GM19238 (cell line): Measurements from ENCODE around the gene KCNMA1.
A peak's percentile ranks its signal among the peaks of the same experiment; 100 is the strongest.

Source experiments
- DNase-seq: peaks from one replicate; pipeline ENCODE4 v3.0.0; 2011; ENCODE audit warnings: low spot score; ENCODE audit not compliant: insufficient read length

The KCNMA1 gene

DNA sequence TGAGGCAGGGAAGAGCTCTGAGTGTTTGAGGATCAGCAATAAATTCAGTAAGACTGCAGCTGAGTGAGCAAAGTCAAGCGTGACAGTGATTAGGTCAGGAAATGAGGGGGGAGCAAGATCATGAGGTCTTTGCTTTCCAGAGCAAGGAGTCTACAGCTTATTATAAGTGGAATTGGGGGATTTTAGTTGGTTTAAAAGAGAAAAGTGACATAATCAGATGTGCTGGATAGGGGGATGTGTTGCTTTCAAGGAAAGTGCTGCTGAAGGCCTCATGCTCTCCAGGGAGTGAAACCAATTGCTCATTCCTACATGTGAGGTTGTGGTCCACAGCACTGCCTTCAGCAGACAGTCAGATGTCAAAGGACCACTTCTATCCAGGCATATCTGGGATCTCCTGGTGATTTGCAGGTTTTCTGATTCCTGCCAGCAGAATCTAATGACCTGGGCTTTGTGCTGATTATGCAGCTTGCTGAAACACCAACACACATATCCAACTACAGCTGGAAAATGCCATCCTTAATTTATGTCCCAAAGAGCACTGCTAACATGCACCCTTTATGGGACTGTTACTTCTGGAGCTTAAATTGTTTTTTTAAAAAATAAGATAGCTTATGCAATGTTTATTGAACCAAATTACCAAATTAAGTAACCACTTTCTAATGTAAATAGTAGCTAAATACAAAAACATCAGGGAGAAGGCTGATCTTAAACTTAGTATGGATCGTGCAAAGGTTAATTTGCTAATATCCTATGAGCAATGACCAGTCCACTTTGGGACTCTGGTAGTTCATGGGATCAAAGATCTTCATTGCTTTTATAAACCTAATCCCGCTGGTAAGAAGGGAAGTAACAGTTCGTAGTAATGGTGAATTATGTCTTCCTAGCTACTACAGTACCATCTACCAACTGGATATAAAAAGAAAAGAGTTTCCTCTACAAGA, 607.6 kb downstream of the KCNMA1 start:
- no peak for DNase-seq

DNA sequence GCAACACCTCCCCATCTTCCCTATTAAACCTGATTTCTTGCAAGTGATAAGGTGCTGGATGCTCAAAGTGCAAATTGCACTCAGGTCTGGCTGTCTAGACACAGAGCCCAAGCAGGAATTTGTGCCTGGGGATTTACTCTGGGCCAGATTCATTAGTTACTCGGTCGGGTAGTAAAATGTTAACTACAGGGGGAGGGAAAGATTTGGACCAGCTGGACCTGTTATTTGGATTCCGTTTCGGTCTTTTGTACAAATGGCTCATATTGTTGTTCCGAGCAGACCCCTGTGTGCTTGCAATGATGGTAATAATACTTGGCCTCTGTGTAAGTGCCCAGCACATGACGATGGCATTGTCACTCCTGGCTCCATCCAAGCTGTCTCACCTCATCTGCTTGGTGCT, 609.6 kb downstream of the KCNMA1 start:
- no peak for DNase-seq

DNA sequence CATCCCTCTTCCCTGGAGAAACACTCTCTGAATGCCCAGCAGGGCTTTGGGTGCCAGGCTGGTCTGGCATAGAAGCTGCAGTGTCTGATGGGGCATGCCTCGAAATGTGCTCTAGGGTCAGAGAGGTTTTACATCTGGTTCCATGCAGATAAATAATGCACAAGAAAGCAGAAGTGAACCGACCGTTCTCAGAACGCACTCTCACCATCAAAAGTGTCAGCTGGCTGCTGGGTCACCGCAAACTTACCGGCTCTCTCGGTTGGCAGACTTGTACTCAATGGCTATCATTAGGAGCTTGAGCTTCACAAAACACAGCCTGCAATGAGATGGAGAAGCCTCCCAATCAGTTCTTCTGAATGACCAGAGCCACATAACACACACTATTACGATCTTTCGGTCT, 610.0 kb downstream of the KCNMA1 start:
- DNase-seq = no peak

DNA sequence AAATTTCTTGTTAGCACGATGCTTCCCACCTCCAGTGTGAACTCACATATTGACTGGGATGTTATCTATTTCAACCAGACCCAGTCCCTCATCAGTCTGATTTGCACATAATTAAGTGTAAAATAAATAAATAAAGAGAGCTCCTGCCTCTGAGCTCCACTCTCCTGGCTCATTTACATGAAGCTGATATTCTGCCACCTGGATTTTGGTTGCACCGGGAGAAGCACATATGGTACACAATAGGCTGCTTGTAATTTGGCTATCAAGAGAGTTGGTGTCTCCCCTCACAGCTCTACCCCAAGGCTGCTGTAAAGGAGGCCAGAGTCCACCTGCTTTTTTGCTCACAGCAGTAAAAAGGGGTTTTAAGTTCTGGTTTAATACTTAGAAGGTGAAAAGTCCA, 610.5 kb downstream of the KCNMA1 start:
- no peak for DNase-seq

DNA sequence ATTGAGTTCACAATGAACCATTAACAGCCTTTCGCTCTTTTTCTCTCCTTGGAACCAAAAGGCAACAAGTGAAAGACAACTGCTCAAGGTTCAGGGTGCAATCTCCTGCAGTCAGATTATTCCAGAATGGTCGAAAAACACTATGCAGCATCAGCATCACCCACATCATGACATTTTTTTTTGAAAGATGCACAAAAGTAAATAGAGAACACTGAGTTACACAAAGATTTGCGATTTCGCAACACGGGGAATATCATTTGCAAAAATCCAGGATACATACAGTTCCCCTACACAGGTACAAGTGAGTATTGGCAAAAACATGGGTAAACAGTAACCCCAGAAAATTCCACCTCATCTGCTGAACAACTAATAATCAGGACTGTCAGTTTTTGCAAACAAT, 611.5 kb downstream of the KCNMA1 start:
- DNase-seq = no peak

DNA sequence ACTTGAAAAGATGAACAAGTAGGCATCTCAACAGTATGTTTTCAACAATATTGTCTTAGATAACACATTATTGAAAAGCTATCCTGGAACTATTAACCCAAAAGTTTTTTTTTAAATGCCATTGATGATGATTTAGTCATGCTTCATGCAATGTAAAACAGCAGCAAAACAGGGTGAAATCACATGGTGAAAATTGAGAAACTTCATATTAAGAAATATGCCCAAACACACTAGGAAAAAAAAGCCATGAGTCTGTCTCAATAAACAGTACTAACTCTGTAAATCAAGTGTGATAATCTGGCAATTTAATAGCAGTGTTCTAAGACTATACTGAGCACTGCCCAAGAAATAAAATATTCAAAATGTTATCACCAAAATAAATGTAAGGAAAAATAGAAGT, 613.1 kb downstream of the KCNMA1 start:
- DNase-seq = no peak

DNA sequence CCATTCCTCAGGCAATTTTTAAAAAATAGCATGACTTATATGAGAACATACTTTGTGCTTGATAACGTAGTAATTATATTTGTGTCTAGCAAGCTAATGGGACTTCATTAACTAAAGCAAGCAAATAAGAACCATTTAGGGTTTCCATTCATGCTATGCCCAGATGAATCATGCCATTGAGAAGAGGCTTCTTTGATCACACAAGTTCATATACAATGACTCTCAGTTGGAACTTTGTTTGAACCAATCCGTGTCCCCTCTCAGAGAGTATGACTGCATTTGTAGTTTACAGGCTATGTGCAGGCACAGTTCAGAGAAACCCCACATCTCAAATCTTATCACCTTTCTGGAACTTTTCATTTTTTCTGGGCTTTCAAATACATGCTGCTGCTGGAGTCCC, 614.2 kb downstream of the KCNMA1 start:
- DNase-seq = no peak

DNA sequence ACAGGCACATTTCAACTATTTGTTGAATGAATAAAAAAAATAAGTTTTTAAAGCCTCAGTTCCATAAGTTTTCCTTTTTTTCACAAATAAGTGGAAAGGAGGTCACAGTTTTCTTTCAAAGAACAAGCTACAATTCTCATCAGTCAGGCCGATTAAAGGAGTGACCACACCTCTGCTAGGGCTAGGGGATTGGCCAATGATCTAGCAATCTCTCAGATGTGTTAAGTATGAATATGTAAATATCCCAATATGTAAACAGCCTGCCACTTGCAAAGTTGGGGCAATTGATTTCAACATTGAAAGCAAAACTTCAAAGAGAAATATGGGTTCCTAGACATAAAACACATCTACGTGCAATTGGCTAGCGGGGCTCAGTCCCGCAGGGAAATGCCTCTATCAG, 614.9 kb downstream of the KCNMA1 start:
- no peak for DNase-seq

DNA sequence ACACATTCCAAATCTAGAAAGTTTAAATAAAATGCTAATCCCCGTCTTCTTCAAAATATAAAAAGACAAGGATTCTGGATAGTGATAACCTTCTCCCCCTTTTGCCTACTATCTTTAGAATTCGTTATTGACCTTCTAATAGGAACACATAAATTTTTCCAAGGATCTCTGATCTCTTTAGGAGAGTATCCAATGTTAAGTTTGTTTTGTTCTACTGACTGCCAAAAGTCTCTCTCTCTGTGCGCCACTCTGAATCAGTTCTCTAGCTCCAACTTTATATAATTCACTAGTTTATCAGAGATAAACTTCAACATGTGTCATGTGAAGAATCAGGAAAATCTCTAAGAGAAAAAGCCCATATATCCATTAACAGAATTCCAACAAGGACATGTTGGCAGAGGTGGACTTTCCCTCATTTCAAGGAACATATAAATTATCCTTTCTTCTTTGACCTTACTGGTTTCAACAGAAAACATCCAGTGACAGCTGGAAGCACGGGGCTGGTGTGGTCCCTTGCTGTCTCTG, 615.6 kb downstream of the KCNMA1 start:
- DNase-seq = no peak

DNA sequence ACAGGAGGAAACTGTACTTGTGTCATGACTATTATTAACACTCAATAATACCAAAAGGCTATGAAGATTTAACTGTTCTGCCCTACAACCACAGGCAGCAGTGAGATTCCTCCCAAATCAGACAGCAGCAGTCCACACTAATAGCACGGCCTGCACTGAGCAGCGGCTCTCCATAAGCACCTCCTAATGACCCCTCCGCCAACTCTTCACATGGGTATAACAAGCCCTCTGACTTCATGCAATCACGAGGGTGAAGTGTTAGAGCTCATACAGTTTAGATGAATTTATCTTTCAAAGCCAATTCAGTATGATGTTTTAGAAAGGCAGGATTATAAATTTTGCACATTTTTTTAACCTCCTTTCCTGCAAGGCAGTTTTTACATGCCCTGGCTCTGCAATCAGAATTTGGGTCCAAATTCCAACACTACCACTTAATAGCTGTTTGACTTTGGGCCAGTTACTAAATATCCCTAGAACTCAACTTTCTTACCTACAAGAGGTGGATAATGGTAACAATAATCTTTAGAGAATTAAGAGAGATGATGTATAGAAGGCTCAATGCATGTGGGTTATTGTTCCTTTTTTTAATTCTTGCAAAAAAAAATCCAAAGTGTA, 617.1 kb downstream of the KCNMA1 start:
- DNase-seq = no peak

DNA sequence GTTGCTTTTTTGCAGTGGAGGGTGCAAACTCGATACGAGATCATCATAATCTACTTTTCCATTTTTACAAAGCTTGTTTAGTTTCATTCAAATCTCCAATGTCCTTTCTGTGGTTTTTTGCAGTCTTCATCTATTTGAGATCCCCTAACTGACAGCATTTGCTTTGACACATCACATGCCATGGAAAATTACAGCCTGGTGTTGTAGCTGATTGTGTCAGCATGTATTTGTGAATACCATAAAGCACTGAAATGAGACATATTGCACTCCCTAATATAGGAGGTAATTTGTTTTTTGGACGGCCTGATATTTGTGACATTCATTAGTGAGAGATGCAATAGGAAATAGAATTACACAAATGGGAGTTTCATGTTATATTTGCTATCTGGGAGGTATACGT, 620.8 kb downstream of the KCNMA1 start:
- no peak for DNase-seq

DNA sequence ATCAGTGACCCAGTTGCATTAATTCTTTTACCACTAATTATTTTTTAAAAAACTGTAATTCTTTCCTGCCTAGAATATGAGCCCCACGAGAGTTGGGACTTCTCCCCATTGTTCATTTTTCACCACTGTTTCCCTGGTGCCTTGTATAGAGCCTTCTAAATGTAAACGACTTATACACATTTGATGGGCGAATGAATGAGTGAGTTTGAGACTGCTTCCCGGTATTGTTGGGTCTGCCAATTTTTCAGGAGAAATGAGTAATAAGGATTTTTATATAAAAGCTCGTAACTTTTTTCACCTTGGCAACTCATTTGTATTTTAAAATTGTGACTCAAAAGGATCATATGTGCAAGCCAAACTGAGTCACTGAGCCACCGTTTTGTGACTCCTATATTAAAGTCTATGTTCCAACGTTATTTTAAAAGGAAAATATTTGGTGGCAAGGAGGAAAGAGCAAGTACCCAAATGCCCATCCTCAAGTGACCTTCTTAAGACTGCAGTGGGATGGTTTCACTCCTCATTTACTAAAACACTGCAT, 621.3 kb downstream of the KCNMA1 start:
- DNase-seq = no peak

DNA sequence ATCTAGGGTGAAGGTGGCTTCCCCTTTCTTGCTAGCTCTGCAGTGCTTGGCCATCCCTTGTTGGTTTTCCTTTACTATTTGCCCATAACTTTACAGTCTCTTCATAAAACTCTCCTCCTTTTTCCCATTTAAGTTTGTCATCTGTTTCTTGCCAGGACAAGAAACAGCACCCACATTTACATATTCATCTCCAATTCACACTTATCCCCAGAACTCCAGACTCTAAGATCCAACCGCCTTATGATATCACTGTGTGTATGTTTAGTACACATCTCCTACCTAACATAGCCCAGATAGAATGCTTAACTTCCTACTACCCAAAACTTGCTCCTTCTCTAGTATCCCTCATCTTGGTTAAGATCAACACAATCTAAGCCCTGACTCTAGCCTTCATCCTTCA, 622.2 kb downstream of the KCNMA1 start:
- DNase-seq = no peak

DNA sequence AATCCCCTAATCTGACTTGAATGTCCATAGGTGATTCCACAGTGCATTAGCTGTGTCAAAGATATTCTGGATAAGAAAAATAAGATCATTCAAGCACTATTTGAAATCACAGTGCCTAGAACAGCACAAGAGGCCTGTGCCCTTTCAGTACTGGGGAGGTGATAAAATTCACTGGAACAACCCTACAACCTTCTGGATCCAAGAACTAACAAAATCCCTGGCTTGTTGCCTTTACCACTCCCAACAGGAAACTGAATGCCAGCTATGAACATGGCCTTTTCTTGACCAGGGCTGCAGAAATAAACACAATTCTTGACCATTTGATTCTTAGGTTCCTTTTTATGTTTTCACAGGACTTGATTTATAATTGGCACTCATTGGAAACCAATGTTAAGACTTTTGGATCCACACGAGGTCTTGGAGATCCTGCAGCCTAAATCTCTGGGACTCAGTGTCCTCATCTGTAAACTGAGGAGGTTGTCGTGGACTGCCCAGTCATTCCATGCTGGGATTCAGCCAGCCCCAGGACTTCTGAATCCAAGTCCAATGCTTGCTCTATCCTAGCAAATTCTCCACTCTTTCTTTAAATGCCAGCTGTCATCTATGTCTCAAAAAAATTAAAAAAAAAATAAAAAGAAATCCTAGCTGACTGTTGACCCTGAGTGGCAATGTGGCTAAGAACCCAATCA, 624.7 kb downstream of the KCNMA1 start:
- DNase-seq = no peak

DNA sequence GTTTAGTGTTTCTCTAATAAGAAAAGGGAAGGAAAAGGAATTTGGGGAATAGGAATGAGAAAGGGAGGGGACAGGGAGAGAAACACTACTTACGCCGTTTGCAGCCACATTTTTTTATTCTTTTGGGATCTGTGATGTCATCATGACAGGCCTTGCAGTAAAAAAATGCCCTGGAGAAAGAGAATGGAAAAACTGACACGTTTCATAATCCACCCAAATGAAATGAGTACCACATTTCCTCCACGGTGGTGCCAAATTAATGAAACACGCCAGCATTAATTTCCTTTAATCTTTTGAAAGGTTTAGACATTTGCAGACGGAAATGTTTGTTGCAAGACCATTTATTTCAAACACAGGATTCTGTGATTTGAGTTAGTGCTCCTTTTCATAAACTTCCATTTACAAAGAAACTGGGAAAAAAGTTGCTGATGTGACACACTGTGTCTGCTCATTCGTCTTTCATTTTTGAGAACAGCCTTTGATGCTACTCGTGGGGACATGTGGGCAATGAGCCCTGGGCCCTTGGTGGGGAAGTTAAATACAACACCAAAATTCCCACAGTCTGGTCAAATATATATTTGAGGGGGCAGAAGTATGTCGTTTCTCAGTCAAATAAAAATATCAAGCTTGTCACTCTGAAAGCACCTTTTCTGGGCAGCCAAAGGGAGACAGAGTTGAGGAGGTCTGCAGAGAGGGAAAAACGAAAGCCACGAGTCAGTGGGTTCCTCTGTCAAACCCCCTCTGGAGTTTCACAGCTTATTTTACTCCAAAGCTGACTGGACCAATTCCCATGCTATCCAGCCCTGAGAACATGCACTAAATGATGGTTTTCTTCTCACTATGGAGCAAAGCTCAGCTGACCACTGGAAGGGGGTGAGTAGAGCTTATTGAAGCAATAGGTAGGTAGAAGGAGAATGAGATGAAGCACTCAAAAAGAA, 625.5 kb downstream of the KCNMA1 start:
- DNase-seq = no peak

DNA sequence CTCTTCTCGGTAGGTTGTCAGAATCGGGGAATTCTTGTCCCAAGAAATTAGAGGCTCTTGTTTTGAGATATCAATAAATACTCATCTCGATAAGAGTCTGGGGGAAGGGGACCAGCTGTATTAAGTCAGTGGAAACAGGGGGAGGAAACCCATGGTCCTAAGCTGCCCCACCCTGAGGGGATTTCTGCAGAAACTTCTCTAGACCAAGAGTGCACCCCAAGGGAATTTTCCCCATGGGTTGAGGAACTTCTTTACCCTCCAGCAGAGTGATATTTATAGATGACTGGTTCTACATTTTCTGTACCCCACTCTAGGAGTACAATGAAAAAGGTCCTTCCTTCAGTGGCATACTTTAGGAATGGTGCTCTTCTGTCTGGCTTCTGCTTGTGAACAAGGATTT, 627.2 kb downstream of the KCNMA1 start:
- DNase-seq = no peak

DNA sequence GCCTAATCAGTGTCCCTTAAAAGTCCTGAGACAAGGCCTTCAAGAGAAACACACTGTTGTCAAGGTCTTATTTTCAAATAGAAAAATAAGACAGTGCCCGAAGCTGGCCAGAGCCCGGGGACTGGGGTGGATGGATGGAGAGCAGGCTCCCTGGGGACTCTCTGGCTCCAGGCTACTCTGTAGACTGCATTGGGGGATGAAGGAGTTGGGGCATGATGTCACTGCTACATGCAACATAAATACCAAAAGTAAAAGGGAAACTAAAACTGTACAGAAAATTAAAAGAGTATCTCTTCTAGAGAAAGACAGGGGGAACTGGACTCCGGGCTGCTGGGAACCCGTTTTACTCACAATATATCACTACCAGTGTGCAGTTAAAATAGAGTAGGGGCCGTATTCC, 629.8 kb downstream of the KCNMA1 start:
- DNase-seq = peak; percentile 5

DNA sequence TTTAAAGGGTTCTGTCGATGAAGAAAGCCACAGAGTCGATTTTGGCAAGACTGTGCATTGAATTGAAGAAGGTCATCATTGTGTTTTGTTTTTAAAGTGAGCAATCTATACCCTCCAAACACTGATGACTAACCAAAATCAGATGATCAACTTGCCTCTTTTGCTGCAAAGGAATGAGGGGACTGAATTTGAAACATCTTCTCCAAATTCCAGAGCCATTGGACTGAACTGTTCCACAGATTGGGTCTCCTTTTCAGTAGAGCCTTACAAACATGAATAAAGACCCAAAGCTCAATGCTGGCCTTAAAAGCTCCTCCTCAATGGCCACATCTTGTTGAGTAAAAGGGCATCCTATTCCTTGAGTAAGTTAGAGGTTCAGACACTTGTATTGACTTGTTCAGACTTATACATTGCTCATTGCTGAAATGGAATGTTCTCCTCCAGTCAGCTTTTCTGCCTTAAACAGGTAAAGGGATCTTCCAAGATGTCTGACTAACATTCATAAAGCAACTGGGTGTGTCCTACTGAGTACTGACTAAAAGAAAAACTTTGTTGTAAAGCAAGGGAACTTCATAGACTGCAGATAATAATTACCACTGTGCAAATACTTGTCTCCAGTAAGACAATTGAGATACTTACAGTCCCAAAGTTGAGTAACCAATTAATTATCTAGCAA, 630.6 kb downstream of the KCNMA1 start:
- no peak for DNase-seq

DNA sequence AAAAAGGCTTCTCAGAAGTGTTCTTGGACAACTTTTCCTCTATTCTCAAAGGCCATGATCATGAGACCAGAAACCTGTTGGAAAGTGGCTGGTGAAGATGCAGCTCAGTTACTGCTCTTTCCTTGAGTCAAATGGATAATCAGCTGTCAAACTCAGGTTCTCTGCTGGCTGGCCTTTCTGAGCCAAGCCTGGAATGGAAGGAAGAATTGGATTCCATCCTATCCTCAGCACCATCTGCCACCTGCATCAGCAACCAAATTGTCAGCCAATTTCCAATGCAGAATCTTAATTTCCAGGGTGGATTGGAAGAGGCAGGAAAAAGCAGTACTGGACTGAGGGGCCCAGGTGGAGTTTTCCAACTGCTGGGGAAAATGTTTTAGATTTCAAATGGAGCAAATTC, 631.7 kb downstream of the KCNMA1 start:
- DNase-seq = no peak

DNA sequence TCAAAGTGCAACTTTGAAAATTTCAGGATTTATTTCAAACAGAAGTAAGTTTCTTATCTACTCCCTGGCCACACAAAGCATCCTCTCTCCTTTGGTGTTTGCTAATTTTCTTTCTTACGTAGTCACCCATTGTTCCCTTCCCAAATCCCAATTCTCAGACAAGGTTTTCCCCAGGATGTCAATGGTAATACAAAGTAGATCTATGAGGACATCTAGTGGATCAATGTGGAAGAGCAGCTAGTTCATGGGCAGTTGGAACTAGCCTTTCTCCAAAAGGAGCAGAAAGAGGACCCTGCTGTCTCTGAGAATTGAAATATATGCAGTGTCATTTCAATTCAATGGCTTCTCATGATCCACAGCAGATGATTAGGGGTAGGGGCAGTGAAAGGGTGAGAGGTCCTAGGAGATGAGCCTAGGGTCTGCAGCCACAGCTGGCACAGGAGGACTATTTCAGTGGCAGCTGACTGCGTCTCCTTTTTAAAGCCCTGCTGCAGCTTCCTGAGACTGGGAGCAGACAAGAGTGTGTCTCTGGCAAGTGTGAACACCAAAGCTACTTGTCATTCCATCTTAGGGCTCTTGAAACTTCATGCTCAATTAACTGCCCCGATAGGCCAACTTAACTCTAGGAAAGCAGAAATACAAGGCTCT, 632.6 kb downstream of the KCNMA1 start:
- no peak for DNase-seq
